Measurements from ENCODE around the gene VTI1A.

Gene VTI1A

GRCh38 chr10:112548535-112549276 lies 101.7 kb downstream of the VTI1A start (continued):
- TF ChIP-seq, protein P1, sequence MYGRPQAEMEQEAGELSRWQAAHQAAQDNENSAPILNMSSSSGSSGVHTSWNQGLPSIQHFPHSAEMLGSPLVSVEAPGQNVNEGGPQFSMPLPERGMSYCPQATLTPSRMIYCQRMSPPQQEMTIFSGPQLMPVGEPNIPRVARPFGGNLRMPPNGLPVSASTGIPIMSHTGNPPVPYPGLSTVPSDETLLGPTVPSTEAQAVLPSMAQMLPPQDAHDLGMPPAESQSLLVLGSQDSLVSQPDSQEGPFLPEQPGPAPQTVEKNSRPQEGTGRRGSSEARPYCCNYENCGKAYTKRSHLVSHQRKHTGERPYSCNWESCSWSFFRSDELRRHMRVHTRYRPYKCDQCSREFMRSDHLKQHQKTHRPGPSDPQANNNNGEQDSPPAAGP (tag by site-specific recombination; IDR thresholded peaks at IDR 0.05), result no peak
- TF ChIP-seq ZNF133 (tag by site-specific recombination; IDR thresholded peaks at IDR 0.05) (no peak), GLIS2 (tag by site-specific recombination; IDR thresholded peaks at IDR 0.05) (no peak), GLI2 (tag by site-specific recombination; IDR thresholded peaks at IDR 0.05; ENCODE audit: borderline replicate concordance, low read depth) (no peak), ZNF114 (tag by site-specific recombination; IDR thresholded peaks at IDR 0.05) (no peak), WT1 (tag by site-specific recombination; IDR thresholded peaks at IDR 0.05) (no peak), BCL6B (tag by site-specific recombination; IDR thresholded peaks at IDR 0.05) (no peak), ZNF544 (tag by site-specific recombination; IDR thresholded peaks at IDR 0.05) (no peak)
- TF ChIP-seq, protein P2, sequence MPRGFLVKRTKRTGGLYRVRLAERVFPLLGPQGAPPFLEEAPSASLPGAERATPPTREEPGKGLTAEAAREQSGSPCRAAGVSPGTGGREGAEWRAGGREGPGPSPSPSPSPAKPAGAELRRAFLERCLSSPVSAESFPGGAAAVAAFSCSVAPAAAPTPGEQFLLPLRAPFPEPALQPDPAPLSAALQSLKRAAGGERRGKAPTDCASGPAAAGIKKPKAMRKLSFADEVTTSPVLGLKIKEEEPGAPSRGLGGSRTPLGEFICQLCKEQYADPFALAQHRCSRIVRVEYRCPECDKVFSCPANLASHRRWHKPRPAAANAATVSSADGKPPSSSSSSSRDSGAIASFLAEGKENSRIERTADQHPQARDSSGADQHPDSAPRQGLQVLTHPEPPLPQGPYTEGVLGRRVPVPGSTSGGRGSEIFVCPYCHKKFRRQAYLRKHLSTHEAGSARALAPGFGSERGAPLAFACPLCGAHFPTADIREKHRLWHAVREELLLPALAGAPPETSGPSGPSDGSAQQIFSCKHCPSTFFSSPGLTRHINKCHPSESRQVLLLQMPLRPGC (tag by site-specific recombination; IDR thresholded peaks at IDR 0.05), result no peak

DNA sequence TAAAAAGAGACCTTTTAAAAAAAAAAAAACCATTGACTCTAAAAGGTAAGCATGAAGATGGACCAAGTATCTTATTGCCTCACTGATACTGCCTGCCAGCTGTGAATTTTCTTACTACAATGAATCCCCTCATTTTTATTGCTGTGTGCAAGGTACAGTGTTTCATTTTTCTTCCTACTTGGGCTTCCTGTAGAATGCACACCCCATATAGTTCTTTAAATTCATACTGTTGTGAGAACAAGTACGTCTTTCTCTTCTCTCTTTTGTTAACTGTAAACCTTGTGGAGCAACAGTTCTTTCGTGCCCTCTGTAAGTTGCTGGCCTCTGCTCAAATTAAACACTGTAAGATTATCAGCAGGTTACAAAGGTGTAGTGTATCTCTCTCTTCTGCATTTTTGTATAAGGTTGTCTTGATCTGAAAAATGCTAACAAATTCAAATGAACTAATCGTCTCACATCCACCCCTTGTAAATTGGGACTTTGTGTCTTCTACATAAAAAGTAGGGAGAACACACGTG lies 105.6 kb downstream of the VTI1A start:
- no peak overlapping the region for H3K27ac ChIP-seq (ENCODE audit: extremely low read depth, low read depth, low read length)
- H3K36me3 ChIP-seq (ENCODE audit: control insufficient read depth in 2 of 2, insufficient read depth in 1 of 2, low read length in 2 of 2), result no peaks in the 10 kb centered on the region
- H3K4me3 ChIP-seq (ENCODE audit: low read depth, low read length), result no peak overlapping the region
- POLR2A ChIA-PET, result no interaction called here
- TF ChIP-seq ZNF768 (tag by site-specific recombination; IDR thresholded peaks at IDR 0.05) (no peak), ZNF792 (tag by site-specific recombination; IDR thresholded peaks at IDR 0.05) (no peak), REPIN1 (tag by site-specific recombination; IDR thresholded peaks at IDR 0.05; ENCODE audit: low read depth) (no peak), ZSCAN18 (tag by site-specific recombination; IDR thresholded peaks at IDR 0.05) (no peak), ZNF10 (tag by site-specific recombination; IDR thresholded peaks at IDR 0.05) (no peak), ZNF112 (tag by site-specific recombination; IDR thresholded peaks at IDR 0.05) (no peak), ZNF366 (tag by site-specific recombination; conservative IDR thresholded peaks at IDR 0.05) (no peak), HOXA7 (CRISPR knock-in tag; IDR thresholded peaks at IDR 0.05; ENCODE audit: borderline replicate concordance) (no peak), ZNF248 (tag by site-specific recombination; IDR thresholded peaks at IDR 0.05) (no peak), ZNF544 (tag by site-specific recombination; IDR thresholded peaks at IDR 0.05) (no peak)
- TF ChIP-seq, protein P3, sequence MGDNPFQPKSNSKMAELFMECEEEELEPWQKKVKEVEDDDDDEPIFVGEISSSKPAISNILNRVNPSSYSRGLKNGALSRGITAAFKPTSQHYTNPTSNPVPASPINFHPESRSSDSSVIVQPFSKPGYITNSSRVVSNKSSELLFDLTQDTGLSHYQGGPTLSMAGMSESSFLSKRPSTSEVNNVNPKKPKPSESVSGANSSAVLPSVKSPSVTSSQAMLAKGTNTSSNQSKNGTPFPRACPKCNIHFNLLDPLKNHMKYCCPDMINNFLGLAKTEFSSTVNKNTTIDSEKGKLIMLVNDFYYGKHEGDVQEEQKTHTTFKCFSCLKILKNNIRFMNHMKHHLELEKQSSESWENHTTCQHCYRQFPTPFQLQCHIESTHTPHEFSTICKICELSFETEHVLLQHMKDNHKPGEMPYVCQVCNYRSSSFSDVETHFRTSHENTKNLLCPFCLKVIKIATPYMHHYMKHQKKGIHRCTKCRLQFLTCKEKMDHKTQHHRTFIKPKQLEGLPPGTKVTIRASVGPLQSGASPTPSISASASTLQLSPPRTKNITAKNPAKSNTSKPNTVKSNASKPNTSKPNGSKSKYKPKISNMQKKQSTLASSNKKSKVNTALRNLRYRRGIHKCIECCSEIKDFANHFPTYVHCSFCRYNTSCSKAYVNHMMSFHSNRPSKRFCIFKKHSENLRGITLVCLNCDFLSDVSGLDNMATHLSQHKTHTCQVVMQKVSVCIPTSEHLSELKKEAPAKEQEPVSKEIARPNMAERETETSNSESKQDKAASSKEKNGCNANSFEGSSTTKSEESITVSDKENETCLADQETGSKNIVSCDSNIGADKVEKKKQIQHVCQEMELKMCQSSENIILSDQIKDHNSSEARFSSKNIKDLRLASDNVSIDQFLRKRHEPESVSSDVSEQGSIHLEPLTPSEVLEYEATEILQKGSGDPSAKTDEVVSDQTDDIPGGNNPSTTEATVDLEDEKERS (tag by site-specific recombination; IDR thresholded peaks at IDR 0.05), result no peak
- CTCF ChIA-PET, result no interaction called here
- peaks cover 16% of the 10 kb centered on the region for H3K4me1 ChIP-seq (ENCODE audit: control insufficient read depth, insufficient read depth, low read length)
- H3K9me3 ChIP-seq (ENCODE audit: control insufficient read depth, insufficient read depth, low read depth, low read length), result no peaks in the 10 kb centered on the region
